ENCODE results near the gene NLRX1. TPM values are rescaled to one million over a fixed set of nuclear protein-coding genes. Genes with fewer than 3 reads are reported as not detected.

Gene NLRX1
- total RNA-seq, 1 experiment from 2014 or later, result 7.2 TPM

DNA sequence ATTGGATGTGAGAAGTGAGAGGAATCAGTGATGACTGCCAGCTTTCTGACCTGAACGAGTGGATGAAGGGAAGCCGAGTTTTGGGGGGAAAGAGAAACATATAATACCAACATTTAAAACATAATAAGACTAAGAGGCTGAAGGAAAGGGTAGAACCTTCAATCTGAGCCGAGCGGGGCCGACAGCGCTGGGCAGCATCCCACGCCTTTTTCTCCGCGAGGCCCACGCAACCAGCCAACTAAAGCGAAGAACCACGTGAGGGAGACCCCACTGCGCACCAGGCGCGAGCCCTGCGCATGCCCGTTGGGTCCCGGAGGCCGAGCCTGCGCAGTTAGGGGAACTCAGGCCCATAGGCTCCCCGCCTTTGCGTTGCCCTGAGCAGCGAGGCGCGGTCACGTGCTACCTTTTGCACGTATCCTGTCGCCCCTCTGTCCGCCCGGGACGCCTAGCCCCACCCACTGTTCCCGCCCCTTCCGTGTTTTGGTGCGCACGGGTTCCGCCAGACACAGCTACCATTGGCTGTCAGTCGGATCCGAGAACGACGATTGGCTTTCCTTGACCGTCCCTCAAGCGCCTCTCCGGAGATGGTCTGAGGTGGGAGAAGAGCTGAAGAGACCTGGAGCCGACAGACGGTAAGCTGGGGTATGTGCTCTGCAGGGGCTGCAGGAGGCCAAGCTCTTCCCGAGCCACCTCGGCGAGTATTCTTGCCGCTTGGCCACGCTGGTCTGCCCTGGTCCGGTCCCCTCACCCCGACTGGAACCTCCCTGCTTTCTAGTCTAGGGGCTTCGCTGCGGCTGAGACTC lies 47.3 kb upstream of the NLRX1 start, which contains the start of gene HINFP:
HINFP (plus strand) TSS at position 573 of the 803 bp plus-strand sequence. CDS start 5,365 bp downstream, outside the sequence.
- no peaks in the 10 kb centered on the region for H3K9me3 Mint-ChIP-seq (ENCODE audit: unreplicated experiment)
- TF ChIP-seq, protein P1, sequence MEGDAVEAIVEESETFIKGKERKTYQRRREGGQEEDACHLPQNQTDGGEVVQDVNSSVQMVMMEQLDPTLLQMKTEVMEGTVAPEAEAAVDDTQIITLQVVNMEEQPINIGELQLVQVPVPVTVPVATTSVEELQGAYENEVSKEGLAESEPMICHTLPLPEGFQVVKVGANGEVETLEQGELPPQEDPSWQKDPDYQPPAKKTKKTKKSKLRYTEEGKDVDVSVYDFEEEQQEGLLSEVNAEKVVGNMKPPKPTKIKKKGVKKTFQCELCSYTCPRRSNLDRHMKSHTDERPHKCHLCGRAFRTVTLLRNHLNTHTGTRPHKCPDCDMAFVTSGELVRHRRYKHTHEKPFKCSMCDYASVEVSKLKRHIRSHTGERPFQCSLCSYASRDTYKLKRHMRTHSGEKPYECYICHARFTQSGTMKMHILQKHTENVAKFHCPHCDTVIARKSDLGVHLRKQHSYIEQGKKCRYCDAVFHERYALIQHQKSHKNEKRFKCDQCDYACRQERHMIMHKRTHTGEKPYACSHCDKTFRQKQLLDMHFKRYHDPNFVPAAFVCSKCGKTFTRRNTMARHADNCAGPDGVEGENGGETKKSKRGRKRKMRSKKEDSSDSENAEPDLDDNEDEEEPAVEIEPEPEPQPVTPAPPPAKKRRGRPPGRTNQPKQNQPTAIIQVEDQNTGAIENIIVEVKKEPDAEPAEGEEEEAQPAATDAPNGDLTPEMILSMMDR (IDR thresholded peaks at IDR 0.05; ENCODE audit: insufficient read depth in 1 of 2, low read depth in 1 of 2, low read length in 1 of 2, severe bottlenecking in 1 of 2, unreplicated experiment in 1 of 2), result no peak
- ChIA-PET POLR2A (interaction anchor here (0.5 to 2.4 kb wide), 24 partner anchors 10 to 869 kb away, joined by 3 to 71 read pairs (median 4); partner anchors contain the start of genes C2CD2L, CBL, DDX6 and DPAGT1), CTCF (interaction anchor here (0.6 to 2.4 kb wide), 23 partner anchors 14 to 826 kb away, joined by 3 to 19 read pairs (median 6); partner anchors contain the start of genes C1QTNF5, C2CD2L, CBL and DPAGT1)
- H3K4me1 Mint-ChIP-seq (ENCODE audit: low read depth, unreplicated experiment), result peaks cover 18% of the 10 kb centered on the region
- Histone ChIP-seq H3K4me3 (ENCODE audit: low read depth, low read length) (peak within 1 kb of the TSS; percentile 84), H3K4me1 (peaks cover 18% of the 10 kb centered on the region), H3K27me3 (replicated peaks; ENCODE audit: control insufficient read depth, insufficient read depth, low read length) (no peaks in the 10 kb centered on the region), H3K9me3 (no peaks in the 10 kb centered on the region), H3K36me3 (ENCODE audit: control insufficient read depth, insufficient read depth, low read length) (peaks cover 5% of the 10 kb centered on the region; the same call in 1 of the 2 replicates)
- intact Hi-C loops (cut with micrococcal nuclease; ENCODE audit: unreplicated experiment), result loop anchor here (1.0 kb wide), 3 partner anchors 14 to 26 kb away; partner anchors contain the start of genes C2CD2L and DPAGT1
- peak within 1 kb of the TSS; percentile 88 for H3K4me3 Mint-ChIP-seq (ENCODE audit: unreplicated experiment)
- DNase-seq, result peak; percentile 100
- H3K27me3 Mint-ChIP-seq (ENCODE audit: insufficient read depth, unreplicated experiment), result no peaks in the 10 kb centered on the region
- H3K36me3 Mint-ChIP-seq (ENCODE audit: insufficient read depth, unreplicated experiment), result peaks cover 32% of the 10 kb centered on the region
- peak within 1 kb of the TSS; percentile 90 for H3K27ac Mint-ChIP-seq (ENCODE audit: unreplicated experiment)
- BruUV-seq (replicated peaks), result no TSS peak

DNA sequence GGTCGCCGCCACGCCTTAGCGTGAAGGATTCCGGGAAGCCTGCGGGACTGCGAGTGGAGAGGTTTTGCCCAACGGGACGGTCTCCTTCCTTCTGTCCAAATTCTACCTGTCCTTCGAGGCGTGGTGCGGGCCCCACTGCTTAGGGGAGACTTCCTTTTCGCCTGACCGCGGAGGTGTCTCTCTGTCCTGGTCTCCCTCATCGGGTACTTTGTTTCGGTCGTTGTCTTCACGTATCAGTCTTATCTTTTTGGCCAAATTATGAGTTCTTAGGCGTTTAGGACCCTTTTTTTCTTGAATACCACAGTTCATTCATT lies 46.8 kb upstream of the NLRX1 start:
- TF ChIP-seq, protein P1 (IDR thresholded peaks at IDR 0.05; ENCODE audit: insufficient read depth in 1 of 2, low read depth in 1 of 2, low read length in 1 of 2, severe bottlenecking in 1 of 2, unreplicated experiment in 1 of 2), result no peak
- Mint-ChIP-seq H3K9me3 (ENCODE audit: unreplicated experiment) (no peaks in the 10 kb centered on the region), H3K36me3 (ENCODE audit: insufficient read depth, unreplicated experiment) (peaks cover 36% of the 10 kb centered on the region), H3K27me3 (ENCODE audit: insufficient read depth, unreplicated experiment) (no peaks in the 10 kb centered on the region), H3K4me3 (ENCODE audit: unreplicated experiment) (peak overlapping the region; percentile 88), H3K4me1 (ENCODE audit: low read depth, unreplicated experiment) (peaks cover 21% of the 10 kb centered on the region), H3K27ac (ENCODE audit: unreplicated experiment) (peak overlapping the region; percentile 90)
- peaks cover 18% of the 10 kb centered on the region for H3K4me1 ChIP-seq
- peaks cover 5% of the 10 kb centered on the region; the same call in 1 of the 2 replicates for H3K36me3 ChIP-seq (ENCODE audit: control insufficient read depth, insufficient read depth, low read length)
- intact Hi-C loops (cut with micrococcal nuclease; ENCODE audit: unreplicated experiment), result loop anchor here (1.0 kb wide), 3 partner anchors 14 to 26 kb away; partner anchors contain the start of genes C2CD2L and DPAGT1
- no peak for DNase-seq
- peak overlapping the region; percentile 84 for H3K4me3 ChIP-seq (ENCODE audit: low read depth, low read length)
- POLR2A ChIA-PET, result interaction anchor here (0.5 to 2.4 kb wide), 23 partner anchors 10 to 870 kb away, joined by 3 to 71 read pairs (median 4); partner anchors contain the start of genes C2CD2L, CBL, DDX6 and DPAGT1
- CTCF ChIA-PET, result interaction anchor here (0.6 to 2.4 kb wide), 23 partner anchors 13 to 826 kb away, joined by 3 to 19 read pairs (median 4); partner anchors contain the start of genes C1QTNF5, C2CD2L, CBL and DPAGT1
- BruUV-seq (replicated peaks), result TSS peak; percentile 78
- no peaks in the 10 kb centered on the region for H3K27me3 ChIP-seq (replicated peaks; ENCODE audit: control insufficient read depth, insufficient read depth, low read length)
- H3K9me3 ChIP-seq, result no peaks in the 10 kb centered on the region

DNA sequence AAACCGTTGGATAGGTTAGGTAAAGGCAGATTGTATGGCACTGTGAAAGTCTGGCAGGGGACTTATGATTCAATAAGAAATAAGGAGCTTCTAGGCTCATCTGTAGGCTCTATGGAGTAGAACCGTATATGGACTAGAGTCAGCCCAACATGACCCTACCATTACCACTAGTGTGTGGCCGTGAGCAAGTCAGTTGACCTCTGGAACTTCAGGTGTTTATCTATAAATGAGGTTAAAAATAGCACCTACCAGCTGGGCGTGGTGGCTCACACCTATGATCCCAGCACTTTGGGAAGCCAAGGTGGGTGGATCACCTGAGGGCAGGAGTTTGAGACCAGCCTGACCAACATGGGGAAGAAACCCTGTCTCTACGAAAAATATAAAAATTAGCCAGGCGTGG lies 42.7 kb upstream of the NLRX1 start:
- H3K36me3 ChIP-seq (ENCODE audit: control insufficient read depth, insufficient read depth, low read length), result peaks cover 10% of the 10 kb centered on the region
- TF ChIP-seq, protein P1 (IDR thresholded peaks at IDR 0.05; ENCODE audit: insufficient read depth in 1 of 2, low read depth in 1 of 2, low read length in 1 of 2, severe bottlenecking in 1 of 2, unreplicated experiment in 1 of 2), result no peak
- H3K27me3 Mint-ChIP-seq (ENCODE audit: insufficient read depth, unreplicated experiment), result no peaks in the 10 kb centered on the region

More for the DNA sequence above, 42.7 kb upstream of the NLRX1 start:
- Mint-ChIP-seq H3K9me3 (ENCODE audit: unreplicated experiment) (no peaks in the 10 kb centered on the region), H3K27ac (ENCODE audit: unreplicated experiment) (no peak overlapping the region), H3K36me3 (ENCODE audit: insufficient read depth, unreplicated experiment) (peaks cover 66% of the 10 kb centered on the region), H3K4me3 (ENCODE audit: unreplicated experiment) (no peak overlapping the region), H3K4me1 (ENCODE audit: low read depth, unreplicated experiment) (peaks cover 16% of the 10 kb centered on the region)
- no peaks in the 10 kb centered on the region for H3K9me3 ChIP-seq
- no TSS peak for BruUV-seq (replicated peaks)
- H3K4me3 ChIP-seq (ENCODE audit: low read depth, low read length), result no peak overlapping the region
- no peak for DNase-seq
- H3K27me3 ChIP-seq (replicated peaks; ENCODE audit: control insufficient read depth, insufficient read depth, low read length), result no peaks in the 10 kb centered on the region
- POLR2A ChIA-PET, result interaction anchor here (0.6 to 1.0 kb wide), 2 partner anchors 24 to 86 kb away, joined by 5 to 6 read pairs; partner anchors contain the start of gene DPAGT1
- H3K4me1 ChIP-seq, result peaks cover 14% of the 10 kb centered on the region
- intact Hi-C loops (cut with micrococcal nuclease; ENCODE audit: unreplicated experiment), result no loop called here
- CTCF ChIA-PET, result interaction anchor here (0.6 to 1.6 kb wide), 3 partner anchors 24 to 505 kb away, joined by 3 to 4 read pairs (median 3); no protein-coding TSS in a partner anchor

All from Caco-2 (cell line).